GM23338 (cell line): ENCODE results near the gene PHLDB2. TPM values are rescaled to one million over a fixed set of nuclear protein-coding genes. Genes with fewer than 3 reads are reported as not detected.

Experiments used
- ATAC-seq: fragments of 200-7000 bp; cut with Tn5 transposase; 3 replicates; pipeline ENCODE4 v1.9.1; 2020
- DNase-seq: peaks from one replicate; pipeline ENCODE4 v3.0.0-alpha.2; 2015; ENCODE audit warnings: low spot score
- H2AFZ ChIP-seq: fragments of 200-600 bp; sonication (generic); 2 replicates; pipeline ENCODE4 v1.8.0; 2016; ENCODE audit warnings: antibody characterized with exemption, mild to moderate bottlenecking, moderate library complexity
- H3F3A ChIP-seq: fragments of 200-600 bp; sonication (generic); replicated peaks from 2 replicates; pipeline ENCODE4 v1.8.0; 2017; ENCODE audit warnings: antibody characterized with exemption, mixed run types, low read depth
- H3K27ac ChIP-seq: fragments of 200-600 bp; sonication (generic); 2 replicates; pipeline ENCODE4 v1.6.1; 2016; ENCODE audit warnings: low read depth
- H3K27me3 ChIP-seq: fragments of 200-600 bp; sonication (generic); 2 replicates; pipeline ENCODE4 v1.8.0; 2016; ENCODE audit warnings: mild to moderate bottlenecking, mixed run types, moderate library complexity; ENCODE audit not compliant: insufficient read depth
- H3K36me3 ChIP-seq: fragments of 200-600 bp; sonication (generic); 2 replicates; pipeline ENCODE4 v1.8.0; 2016; ENCODE audit warnings: mild to moderate bottlenecking; ENCODE audit not compliant: insufficient read depth
- H3K4me1 ChIP-seq: fragments of 200-600 bp; sonication (generic); 2 replicates; pipeline ENCODE4 v1.8.0; 2016; ENCODE audit warnings: mild to moderate bottlenecking, moderate library complexity; ENCODE audit not compliant: insufficient read depth
- H3K4me2 ChIP-seq: fragments of 200-600 bp; sonication (generic); 2 replicates; pipeline ENCODE4 v1.7.1; 2017; ENCODE audit warnings: mixed run types
- H3K4me3 ChIP-seq: fragments of 200-600 bp; sonication (generic); 2 replicates; pipeline ENCODE4 v1.6.1; 2016; ENCODE audit warnings: mixed run types
- H3K79me2 ChIP-seq: fragments of 200-600 bp; sonication (generic); replicated peaks from 2 replicates; pipeline ENCODE4 v1.8.0; 2017; ENCODE audit warnings: mild to moderate bottlenecking; ENCODE audit not compliant: insufficient read depth
- H3K9me2 ChIP-seq: fragments of 200-600 bp; sonication (generic); 2 replicates; pipeline ENCODE4 v1.8.0; 2017; ENCODE audit not compliant: insufficient read depth
- H4K20me1 ChIP-seq: fragments of 200-600 bp; sonication (generic); replicated peaks from 2 replicates; pipeline ENCODE4 v1.8.0; 2017; ENCODE audit warnings: mild to moderate bottlenecking; ENCODE audit not compliant: insufficient read depth
- H3K27ac Mint-ChIP-seq: 2 replicates; pipeline ENCODE4 v1.8.0; 2020; ENCODE audit warnings: inconsistent platforms, mild to moderate bottlenecking, moderate library complexity, mixed read lengths
- H3K27me3 Mint-ChIP-seq: 3 replicates; pipeline ENCODE4 v1.8.0; 2022; ENCODE audit warnings: low read depth, mild to moderate bottlenecking, moderate library complexity, mixed read lengths, inconsistent platforms; ENCODE audit not compliant: insufficient read depth, poor library complexity
- H3K36me3 Mint-ChIP-seq: 3 replicates; pipeline ENCODE4 v1.8.0; 2021; ENCODE audit warnings: low read depth, mild to moderate bottlenecking, inconsistent platforms, moderate library complexity, mixed read lengths
- H3K4me1 Mint-ChIP-seq: 3 replicates; pipeline ENCODE4 v1.8.0; 2020; ENCODE audit warnings: mild to moderate bottlenecking, inconsistent platforms, mixed read lengths
- H3K4me3 Mint-ChIP-seq: 3 replicates; pipeline ENCODE4 v1.8.0; 2021; ENCODE audit warnings: moderate library complexity, mild to moderate bottlenecking, inconsistent platforms, mixed read lengths
- H3K9me3 Mint-ChIP-seq: 3 replicates; pipeline ENCODE4 v1.8.0; 2020; ENCODE audit warnings: moderate library complexity, mild to moderate bottlenecking, inconsistent platforms, mixed read lengths
- CREB1 ChIP-seq: fragments of 250-450 bp; sonication (Bioruptor Pico); IDR thresholded peaks from 2 replicates; pipeline ENCODE4 v1.5.0; 2020; ENCODE audit warnings: low read depth, mild to moderate bottlenecking, moderate library complexity
- CTCF ChIP-seq, 2 experiments: fragments of 200-600 bp in 1 of 2; sonication (generic) in 1 of 2; conservative IDR thresholded peaks; 2 replicates each; pipeline versions ENCODE4 v1.5.1 to v1.6.1; 2016 to 2017; ENCODE audit warnings: antibody characterized with exemption in 2 of 2, low read depth in 2 of 2, mild to moderate bottlenecking in 2 of 2, moderate library complexity in 1 of 2
- EZH2 ChIP-seq: fragments of 200-600 bp; sonication (generic); IDR thresholded peaks from one replicate; pipeline ENCODE4 v1.8.0; 2017; ENCODE audit warnings: antibody characterized with exemption, mild to moderate bottlenecking, low read depth; ENCODE audit not compliant: unreplicated experiment
- EZH2phosphoT487 ChIP-seq: fragments of 200-600 bp; sonication (generic); IDR thresholded peaks from one replicate; pipeline ENCODE4 v1.8.1; 2018; ENCODE audit warnings: antibody characterized with exemption; ENCODE audit not compliant: unreplicated experiment
- JUNB ChIP-seq: IDR thresholded peaks from one replicate; pipeline ENCODE4 v1.6.1; 2016; ENCODE audit warnings: antibody characterized with exemption; ENCODE audit not compliant: unreplicated experiment
- NANOG ChIP-seq: IDR thresholded peaks from 2 replicates; pipeline ENCODE4 v1.6.1; 2016; ENCODE audit warnings: antibody characterized with exemption, borderline replicate concordance
- POLR2AphosphoS5 ChIP-seq: IDR thresholded peaks from 2 replicates; pipeline ENCODE4 v1.6.1; 2016; ENCODE audit warnings: antibody characterized with exemption, low read depth
- STAT1 ChIP-seq: IDR thresholded peaks from one replicate; pipeline ENCODE4 v1.6.1; 2016; ENCODE audit warnings: antibody characterized with exemption; ENCODE audit not compliant: unreplicated experiment
- ZNF114 ChIP-seq: fragments of 250-450 bp; sonication (Bioruptor Pico); IDR thresholded peaks from 2 replicates; pipeline ENCODE4 v1.5.0; 2020; ENCODE audit warnings: mild to moderate bottlenecking, moderate library complexity
- ZNF331 ChIP-seq: fragments of 250-450 bp; sonication (Bioruptor Pico); IDR thresholded peaks from 2 replicates; pipeline ENCODE4 v1.5.0; 2020; ENCODE audit warnings: low read depth, mild to moderate bottlenecking, moderate library complexity
- ZNF462 ChIP-seq: fragments of 250-450 bp; sonication (Bioruptor Pico); IDR thresholded peaks from 2 replicates; pipeline ENCODE4 v1.5.0; 2020; ENCODE audit warnings: mild to moderate bottlenecking, moderate library complexity
- polyA plus RNA-seq: library from polyadenylated mRNA; unstranded; fragments of >200 nt; fragmentation: Nextera tagmentation; extraction: Ambion mirVana; gene quantifications from 2 replicates; pipeline ENCODE4 v1.2.1, GENCODE V29; 2016
- total RNA-seq: library from RNA; depleted of rRNA; stranded (reverse); fragments of >200 nt; shearing (Covaris generic); gene quantifications from 2 replicates; pipeline ENCODE4 v1.2.3, GENCODE V29; 2014
- TF ChIP-seq, protein P1 (sequence below): IDR thresholded peaks from one replicate; pipeline ENCODE4 v1.6.1; 2018; ENCODE audit warnings: antibody characterized with exemption; ENCODE audit not compliant: unreplicated experiment
- TF ChIP-seq, protein P2 (sequence below): IDR thresholded peaks from 2 replicates; pipeline ENCODE4 v1.6.1; 2016; ENCODE audit warnings: antibody characterized with exemption

Gene PHLDB2
- total and polyA plus RNA-seq, 2 experiments from 2014 or later = 19.5 to 33.7 TPM

- Histone ChIP-seq H3K79me2 (no peaks in the 10 kb centered on the region), H3K4me2 (no peak overlapping the region), H3K9me2 (no peaks in the 10 kb centered on the region), H3K4me3 (no peak overlapping the region), H2AFZ (no peak overlapping the region), H3K4me1 (peaks cover 3% of the 10 kb centered on the region; the same call in 1 of the 2 replicates), H3K36me3 (no peaks in the 10 kb centered on the region), H3K27ac (no peak overlapping the region), H4K20me1 (no peaks in the 10 kb centered on the region), H3F3A (no peaks in the 10 kb centered on the region), H3K27me3 (no peaks in the 10 kb centered on the region)
- no peaks in the 10 kb centered on the region for H3K4me1 Mint-ChIP-seq
- TF ChIP-seq EZH2 (no peak), NANOG (no peak), CREB1 (CRISPR knock-in tag) (no peak), POLR2AphosphoS5 (no peak), EZH2phosphoT487 (no peak), STAT1 (no peak), ZNF114 (CRISPR knock-in tag) (no peak), JUNB (no peak), ZNF331 (no peak), ZNF462 (CRISPR knock-in tag) (no peak), CTCF (conservative IDR thresholded peaks at IDR 0.05; ENCODE audit: low read depth in 2 of 2) (no peak)
- TF ChIP-seq, protein P1, sequence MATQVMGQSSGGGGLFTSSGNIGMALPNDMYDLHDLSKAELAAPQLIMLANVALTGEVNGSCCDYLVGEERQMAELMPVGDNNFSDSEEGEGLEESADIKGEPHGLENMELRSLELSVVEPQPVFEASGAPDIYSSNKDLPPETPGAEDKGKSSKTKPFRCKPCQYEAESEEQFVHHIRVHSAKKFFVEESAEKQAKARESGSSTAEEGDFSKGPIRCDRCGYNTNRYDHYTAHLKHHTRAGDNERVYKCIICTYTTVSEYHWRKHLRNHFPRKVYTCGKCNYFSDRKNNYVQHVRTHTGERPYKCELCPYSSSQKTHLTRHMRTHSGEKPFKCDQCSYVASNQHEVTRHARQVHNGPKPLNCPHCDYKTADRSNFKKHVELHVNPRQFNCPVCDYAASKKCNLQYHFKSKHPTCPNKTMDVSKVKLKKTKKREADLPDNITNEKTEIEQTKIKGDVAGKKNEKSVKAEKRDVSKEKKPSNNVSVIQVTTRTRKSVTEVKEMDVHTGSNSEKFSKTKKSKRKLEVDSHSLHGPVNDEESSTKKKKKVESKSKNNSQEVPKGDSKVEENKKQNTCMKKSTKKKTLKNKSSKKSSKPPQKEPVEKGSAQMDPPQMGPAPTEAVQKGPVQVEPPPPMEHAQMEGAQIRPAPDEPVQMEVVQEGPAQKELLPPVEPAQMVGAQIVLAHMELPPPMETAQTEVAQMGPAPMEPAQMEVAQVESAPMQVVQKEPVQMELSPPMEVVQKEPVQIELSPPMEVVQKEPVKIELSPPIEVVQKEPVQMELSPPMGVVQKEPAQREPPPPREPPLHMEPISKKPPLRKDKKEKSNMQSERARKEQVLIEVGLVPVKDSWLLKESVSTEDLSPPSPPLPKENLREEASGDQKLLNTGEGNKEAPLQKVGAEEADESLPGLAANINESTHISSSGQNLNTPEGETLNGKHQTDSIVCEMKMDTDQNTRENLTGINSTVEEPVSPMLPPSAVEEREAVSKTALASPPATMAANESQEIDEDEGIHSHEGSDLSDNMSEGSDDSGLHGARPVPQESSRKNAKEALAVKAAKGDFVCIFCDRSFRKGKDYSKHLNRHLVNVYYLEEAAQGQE = no peak
- TF ChIP-seq, protein P2, sequence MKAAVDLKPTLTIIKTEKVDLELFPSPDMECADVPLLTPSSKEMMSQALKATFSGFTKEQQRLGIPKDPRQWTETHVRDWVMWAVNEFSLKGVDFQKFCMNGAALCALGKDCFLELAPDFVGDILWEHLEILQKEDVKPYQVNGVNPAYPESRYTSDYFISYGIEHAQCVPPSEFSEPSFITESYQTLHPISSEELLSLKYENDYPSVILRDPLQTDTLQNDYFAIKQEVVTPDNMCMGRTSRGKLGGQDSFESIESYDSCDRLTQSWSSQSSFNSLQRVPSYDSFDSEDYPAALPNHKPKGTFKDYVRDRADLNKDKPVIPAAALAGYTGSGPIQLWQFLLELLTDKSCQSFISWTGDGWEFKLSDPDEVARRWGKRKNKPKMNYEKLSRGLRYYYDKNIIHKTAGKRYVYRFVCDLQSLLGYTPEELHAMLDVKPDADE = no peak
- H3K36me3 Mint-ChIP-seq = peaks cover 8% of the 10 kb centered on the region
- ATAC-seq (no peak), DNase-seq (no peak)
- H3K27ac Mint-ChIP-seq = no peak overlapping the region
- peaks cover 10% of the 10 kb centered on the region for H3K9me3 Mint-ChIP-seq
- no peaks in the 10 kb centered on the region for H3K27me3 Mint-ChIP-seq
- H3K4me3 Mint-ChIP-seq = no peak overlapping the region
Measured at GRCh38 chr3:111810909-111811308, 48.2 kb upstream of the PHLDB2 start.
